GM23338 (cell line): ENCODE results near the gene TRMT6. TPM values are rescaled to one million over a fixed set of nuclear protein-coding genes. Genes with fewer than 3 reads are reported as not detected.

Experiments
- ATAC-seq: fragments of 200-7000 bp; cut with Tn5 transposase; 3 replicates; pipeline ENCODE4 v1.9.1; 2020
- DNase-seq: peaks from one replicate; pipeline ENCODE4 v3.0.0-alpha.2; 2015; ENCODE audit warnings: low spot score
- H2AFZ ChIP-seq: fragments of 200-600 bp; sonication (generic); 2 replicates; pipeline ENCODE4 v1.8.0; 2016; ENCODE audit warnings: antibody characterized with exemption, mild to moderate bottlenecking, moderate library complexity
- H3F3A ChIP-seq: fragments of 200-600 bp; sonication (generic); replicated peaks from 2 replicates; pipeline ENCODE4 v1.8.0; 2017; ENCODE audit warnings: antibody characterized with exemption, mixed run types, low read depth
- H3K27ac ChIP-seq: fragments of 200-600 bp; sonication (generic); 2 replicates; pipeline ENCODE4 v1.6.1; 2016; ENCODE audit warnings: low read depth
- H3K27me3 ChIP-seq: fragments of 200-600 bp; sonication (generic); 2 replicates; pipeline ENCODE4 v1.8.0; 2016; ENCODE audit warnings: mild to moderate bottlenecking, mixed run types, moderate library complexity; ENCODE audit not compliant: insufficient read depth
- H3K36me3 ChIP-seq: fragments of 200-600 bp; sonication (generic); 2 replicates; pipeline ENCODE4 v1.8.0; 2016; ENCODE audit warnings: mild to moderate bottlenecking; ENCODE audit not compliant: insufficient read depth
- H3K4me1 ChIP-seq: fragments of 200-600 bp; sonication (generic); 2 replicates; pipeline ENCODE4 v1.8.0; 2016; ENCODE audit warnings: mild to moderate bottlenecking, moderate library complexity; ENCODE audit not compliant: insufficient read depth
- H3K4me2 ChIP-seq: fragments of 200-600 bp; sonication (generic); 2 replicates; pipeline ENCODE4 v1.7.1; 2017; ENCODE audit warnings: mixed run types
- H3K4me3 ChIP-seq: fragments of 200-600 bp; sonication (generic); 2 replicates; pipeline ENCODE4 v1.6.1; 2016; ENCODE audit warnings: mixed run types
- H3K79me2 ChIP-seq: fragments of 200-600 bp; sonication (generic); replicated peaks from 2 replicates; pipeline ENCODE4 v1.8.0; 2017; ENCODE audit warnings: mild to moderate bottlenecking; ENCODE audit not compliant: insufficient read depth
- H3K9me2 ChIP-seq: fragments of 200-600 bp; sonication (generic); 2 replicates; pipeline ENCODE4 v1.8.0; 2017; ENCODE audit not compliant: insufficient read depth
- H4K20me1 ChIP-seq: fragments of 200-600 bp; sonication (generic); replicated peaks from 2 replicates; pipeline ENCODE4 v1.8.0; 2017; ENCODE audit warnings: mild to moderate bottlenecking; ENCODE audit not compliant: insufficient read depth
- H3K27ac Mint-ChIP-seq: 2 replicates; pipeline ENCODE4 v1.8.0; 2020; ENCODE audit warnings: inconsistent platforms, mild to moderate bottlenecking, moderate library complexity, mixed read lengths
- H3K27me3 Mint-ChIP-seq: 3 replicates; pipeline ENCODE4 v1.8.0; 2022; ENCODE audit warnings: low read depth, mild to moderate bottlenecking, moderate library complexity, mixed read lengths, inconsistent platforms; ENCODE audit not compliant: insufficient read depth, poor library complexity
- H3K36me3 Mint-ChIP-seq: 3 replicates; pipeline ENCODE4 v1.8.0; 2021; ENCODE audit warnings: low read depth, mild to moderate bottlenecking, inconsistent platforms, moderate library complexity, mixed read lengths
- H3K4me1 Mint-ChIP-seq: 3 replicates; pipeline ENCODE4 v1.8.0; 2020; ENCODE audit warnings: mild to moderate bottlenecking, inconsistent platforms, mixed read lengths
- H3K4me3 Mint-ChIP-seq: 3 replicates; pipeline ENCODE4 v1.8.0; 2021; ENCODE audit warnings: moderate library complexity, mild to moderate bottlenecking, inconsistent platforms, mixed read lengths
- H3K9me3 Mint-ChIP-seq: 3 replicates; pipeline ENCODE4 v1.8.0; 2020; ENCODE audit warnings: moderate library complexity, mild to moderate bottlenecking, inconsistent platforms, mixed read lengths
- CREB1 ChIP-seq: fragments of 250-450 bp; sonication (Bioruptor Pico); IDR thresholded peaks from 2 replicates; pipeline ENCODE4 v1.5.0; 2020; ENCODE audit warnings: low read depth, mild to moderate bottlenecking, moderate library complexity
- ETS1 ChIP-seq: IDR thresholded peaks from 2 replicates; pipeline ENCODE4 v1.6.1; 2016; ENCODE audit warnings: antibody characterized with exemption
- EZH2 ChIP-seq: fragments of 200-600 bp; sonication (generic); IDR thresholded peaks from one replicate; pipeline ENCODE4 v1.8.0; 2017; ENCODE audit warnings: antibody characterized with exemption, mild to moderate bottlenecking, low read depth; ENCODE audit not compliant: unreplicated experiment
- EZH2phosphoT487 ChIP-seq: fragments of 200-600 bp; sonication (generic); IDR thresholded peaks from one replicate; pipeline ENCODE4 v1.8.1; 2018; ENCODE audit warnings: antibody characterized with exemption; ENCODE audit not compliant: unreplicated experiment
- JUNB ChIP-seq: IDR thresholded peaks from one replicate; pipeline ENCODE4 v1.6.1; 2016; ENCODE audit warnings: antibody characterized with exemption; ENCODE audit not compliant: unreplicated experiment
- NANOG ChIP-seq: IDR thresholded peaks from 2 replicates; pipeline ENCODE4 v1.6.1; 2016; ENCODE audit warnings: antibody characterized with exemption, borderline replicate concordance
- POLR2AphosphoS5 ChIP-seq: IDR thresholded peaks from 2 replicates; pipeline ENCODE4 v1.6.1; 2016; ENCODE audit warnings: antibody characterized with exemption, low read depth
- STAT1 ChIP-seq: IDR thresholded peaks from one replicate; pipeline ENCODE4 v1.6.1; 2016; ENCODE audit warnings: antibody characterized with exemption; ENCODE audit not compliant: unreplicated experiment
- ZNF114 ChIP-seq: fragments of 250-450 bp; sonication (Bioruptor Pico); IDR thresholded peaks from 2 replicates; pipeline ENCODE4 v1.5.0; 2020; ENCODE audit warnings: mild to moderate bottlenecking, moderate library complexity
- ZNF331 ChIP-seq: fragments of 250-450 bp; sonication (Bioruptor Pico); IDR thresholded peaks from 2 replicates; pipeline ENCODE4 v1.5.0; 2020; ENCODE audit warnings: low read depth, mild to moderate bottlenecking, moderate library complexity
- polyA plus RNA-seq: library from polyadenylated mRNA; unstranded; fragments of >200 nt; fragmentation: Nextera tagmentation; extraction: Ambion mirVana; gene quantifications from 2 replicates; pipeline ENCODE4 v1.2.1, GENCODE V29; 2016
- total RNA-seq: library from RNA; depleted of rRNA; stranded (reverse); fragments of >200 nt; shearing (Covaris generic); gene quantifications from 2 replicates; pipeline ENCODE4 v1.2.3, GENCODE V29; 2014
- TF ChIP-seq, protein P1 (sequence below): IDR thresholded peaks from one replicate; pipeline ENCODE4 v1.6.1; 2018; ENCODE audit warnings: antibody characterized with exemption; ENCODE audit not compliant: unreplicated experiment
- TF ChIP-seq, protein P2 (sequence below), 2 experiments: fragments of 200-600 bp in 1 of 2; sonication (generic) in 1 of 2; conservative IDR thresholded peaks; 2 replicates each; pipeline versions ENCODE4 v1.5.1 to v1.6.1; 2016 to 2017; ENCODE audit warnings: antibody characterized with exemption in 2 of 2, low read depth in 2 of 2, mild to moderate bottlenecking in 2 of 2, moderate library complexity in 1 of 2
- TF ChIP-seq, protein P3 (sequence below): fragments of 250-450 bp; sonication (Bioruptor Pico); IDR thresholded peaks from 2 replicates; pipeline ENCODE4 v1.5.0; 2020; ENCODE audit warnings: mild to moderate bottlenecking, moderate library complexity

TRMT6 gene
- total and polyA plus RNA-seq, 2 experiments from 2014 or later = 15.5 to 26.3 TPM

DNA sequence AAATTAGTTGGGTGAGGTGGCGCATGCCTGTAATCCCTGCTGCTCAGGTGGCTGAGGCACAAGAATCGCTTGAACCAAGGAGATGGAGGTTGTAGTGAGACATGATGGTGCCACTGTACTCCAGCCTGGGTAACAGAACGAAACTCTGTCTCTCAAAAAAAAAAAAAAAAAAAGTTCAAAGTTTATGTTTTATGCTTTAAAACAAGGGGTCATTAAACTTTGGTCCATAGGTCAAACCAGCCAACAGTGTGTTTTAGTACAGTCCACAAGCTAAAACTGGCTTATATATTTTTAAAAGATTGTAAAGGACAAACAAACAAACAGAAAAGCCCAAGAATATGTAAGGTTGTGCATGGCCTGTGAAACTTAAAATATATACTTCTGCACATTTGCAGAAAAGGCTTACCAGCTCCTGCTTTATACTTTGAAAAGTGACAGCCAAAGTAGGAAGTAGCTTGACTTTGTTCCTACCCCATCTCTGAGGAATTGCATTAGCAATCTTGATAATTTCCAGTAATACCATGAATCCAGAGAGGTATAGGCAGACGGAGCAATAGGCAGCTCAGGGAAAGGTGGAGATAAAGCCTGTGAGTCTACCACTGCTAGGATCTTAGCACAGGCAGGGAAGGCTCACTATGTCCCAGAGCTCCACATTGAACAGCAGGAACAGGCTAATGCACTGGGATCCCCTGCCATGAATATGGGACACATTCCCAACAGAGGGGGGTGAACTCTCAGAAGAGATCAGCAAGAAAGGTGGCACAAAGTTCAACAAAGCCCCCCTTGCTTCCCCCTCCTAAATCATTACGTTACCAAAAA, 30.6 kb upstream of the TRMT6 start:
- TF ChIP-seq STAT1 = no peak
- TF ChIP-seq, protein P1, sequence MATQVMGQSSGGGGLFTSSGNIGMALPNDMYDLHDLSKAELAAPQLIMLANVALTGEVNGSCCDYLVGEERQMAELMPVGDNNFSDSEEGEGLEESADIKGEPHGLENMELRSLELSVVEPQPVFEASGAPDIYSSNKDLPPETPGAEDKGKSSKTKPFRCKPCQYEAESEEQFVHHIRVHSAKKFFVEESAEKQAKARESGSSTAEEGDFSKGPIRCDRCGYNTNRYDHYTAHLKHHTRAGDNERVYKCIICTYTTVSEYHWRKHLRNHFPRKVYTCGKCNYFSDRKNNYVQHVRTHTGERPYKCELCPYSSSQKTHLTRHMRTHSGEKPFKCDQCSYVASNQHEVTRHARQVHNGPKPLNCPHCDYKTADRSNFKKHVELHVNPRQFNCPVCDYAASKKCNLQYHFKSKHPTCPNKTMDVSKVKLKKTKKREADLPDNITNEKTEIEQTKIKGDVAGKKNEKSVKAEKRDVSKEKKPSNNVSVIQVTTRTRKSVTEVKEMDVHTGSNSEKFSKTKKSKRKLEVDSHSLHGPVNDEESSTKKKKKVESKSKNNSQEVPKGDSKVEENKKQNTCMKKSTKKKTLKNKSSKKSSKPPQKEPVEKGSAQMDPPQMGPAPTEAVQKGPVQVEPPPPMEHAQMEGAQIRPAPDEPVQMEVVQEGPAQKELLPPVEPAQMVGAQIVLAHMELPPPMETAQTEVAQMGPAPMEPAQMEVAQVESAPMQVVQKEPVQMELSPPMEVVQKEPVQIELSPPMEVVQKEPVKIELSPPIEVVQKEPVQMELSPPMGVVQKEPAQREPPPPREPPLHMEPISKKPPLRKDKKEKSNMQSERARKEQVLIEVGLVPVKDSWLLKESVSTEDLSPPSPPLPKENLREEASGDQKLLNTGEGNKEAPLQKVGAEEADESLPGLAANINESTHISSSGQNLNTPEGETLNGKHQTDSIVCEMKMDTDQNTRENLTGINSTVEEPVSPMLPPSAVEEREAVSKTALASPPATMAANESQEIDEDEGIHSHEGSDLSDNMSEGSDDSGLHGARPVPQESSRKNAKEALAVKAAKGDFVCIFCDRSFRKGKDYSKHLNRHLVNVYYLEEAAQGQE = no peak
- no peak for TF ChIP-seq CREB1 (CRISPR knock-in tag)
- no peak for TF ChIP-seq EZH2
- TF ChIP-seq JUNB = no peak
- TF ChIP-seq, protein P2, sequence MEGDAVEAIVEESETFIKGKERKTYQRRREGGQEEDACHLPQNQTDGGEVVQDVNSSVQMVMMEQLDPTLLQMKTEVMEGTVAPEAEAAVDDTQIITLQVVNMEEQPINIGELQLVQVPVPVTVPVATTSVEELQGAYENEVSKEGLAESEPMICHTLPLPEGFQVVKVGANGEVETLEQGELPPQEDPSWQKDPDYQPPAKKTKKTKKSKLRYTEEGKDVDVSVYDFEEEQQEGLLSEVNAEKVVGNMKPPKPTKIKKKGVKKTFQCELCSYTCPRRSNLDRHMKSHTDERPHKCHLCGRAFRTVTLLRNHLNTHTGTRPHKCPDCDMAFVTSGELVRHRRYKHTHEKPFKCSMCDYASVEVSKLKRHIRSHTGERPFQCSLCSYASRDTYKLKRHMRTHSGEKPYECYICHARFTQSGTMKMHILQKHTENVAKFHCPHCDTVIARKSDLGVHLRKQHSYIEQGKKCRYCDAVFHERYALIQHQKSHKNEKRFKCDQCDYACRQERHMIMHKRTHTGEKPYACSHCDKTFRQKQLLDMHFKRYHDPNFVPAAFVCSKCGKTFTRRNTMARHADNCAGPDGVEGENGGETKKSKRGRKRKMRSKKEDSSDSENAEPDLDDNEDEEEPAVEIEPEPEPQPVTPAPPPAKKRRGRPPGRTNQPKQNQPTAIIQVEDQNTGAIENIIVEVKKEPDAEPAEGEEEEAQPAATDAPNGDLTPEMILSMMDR (conservative IDR thresholded peaks at IDR 0.05; ENCODE audit: low read depth in 2 of 2) = no peak
- TF ChIP-seq ZNF331 = no peak
- no peak for TF ChIP-seq EZH2phosphoT487
- no peak for TF ChIP-seq NANOG
- no peak for TF ChIP-seq POLR2AphosphoS5
- TF ChIP-seq, protein P3, sequence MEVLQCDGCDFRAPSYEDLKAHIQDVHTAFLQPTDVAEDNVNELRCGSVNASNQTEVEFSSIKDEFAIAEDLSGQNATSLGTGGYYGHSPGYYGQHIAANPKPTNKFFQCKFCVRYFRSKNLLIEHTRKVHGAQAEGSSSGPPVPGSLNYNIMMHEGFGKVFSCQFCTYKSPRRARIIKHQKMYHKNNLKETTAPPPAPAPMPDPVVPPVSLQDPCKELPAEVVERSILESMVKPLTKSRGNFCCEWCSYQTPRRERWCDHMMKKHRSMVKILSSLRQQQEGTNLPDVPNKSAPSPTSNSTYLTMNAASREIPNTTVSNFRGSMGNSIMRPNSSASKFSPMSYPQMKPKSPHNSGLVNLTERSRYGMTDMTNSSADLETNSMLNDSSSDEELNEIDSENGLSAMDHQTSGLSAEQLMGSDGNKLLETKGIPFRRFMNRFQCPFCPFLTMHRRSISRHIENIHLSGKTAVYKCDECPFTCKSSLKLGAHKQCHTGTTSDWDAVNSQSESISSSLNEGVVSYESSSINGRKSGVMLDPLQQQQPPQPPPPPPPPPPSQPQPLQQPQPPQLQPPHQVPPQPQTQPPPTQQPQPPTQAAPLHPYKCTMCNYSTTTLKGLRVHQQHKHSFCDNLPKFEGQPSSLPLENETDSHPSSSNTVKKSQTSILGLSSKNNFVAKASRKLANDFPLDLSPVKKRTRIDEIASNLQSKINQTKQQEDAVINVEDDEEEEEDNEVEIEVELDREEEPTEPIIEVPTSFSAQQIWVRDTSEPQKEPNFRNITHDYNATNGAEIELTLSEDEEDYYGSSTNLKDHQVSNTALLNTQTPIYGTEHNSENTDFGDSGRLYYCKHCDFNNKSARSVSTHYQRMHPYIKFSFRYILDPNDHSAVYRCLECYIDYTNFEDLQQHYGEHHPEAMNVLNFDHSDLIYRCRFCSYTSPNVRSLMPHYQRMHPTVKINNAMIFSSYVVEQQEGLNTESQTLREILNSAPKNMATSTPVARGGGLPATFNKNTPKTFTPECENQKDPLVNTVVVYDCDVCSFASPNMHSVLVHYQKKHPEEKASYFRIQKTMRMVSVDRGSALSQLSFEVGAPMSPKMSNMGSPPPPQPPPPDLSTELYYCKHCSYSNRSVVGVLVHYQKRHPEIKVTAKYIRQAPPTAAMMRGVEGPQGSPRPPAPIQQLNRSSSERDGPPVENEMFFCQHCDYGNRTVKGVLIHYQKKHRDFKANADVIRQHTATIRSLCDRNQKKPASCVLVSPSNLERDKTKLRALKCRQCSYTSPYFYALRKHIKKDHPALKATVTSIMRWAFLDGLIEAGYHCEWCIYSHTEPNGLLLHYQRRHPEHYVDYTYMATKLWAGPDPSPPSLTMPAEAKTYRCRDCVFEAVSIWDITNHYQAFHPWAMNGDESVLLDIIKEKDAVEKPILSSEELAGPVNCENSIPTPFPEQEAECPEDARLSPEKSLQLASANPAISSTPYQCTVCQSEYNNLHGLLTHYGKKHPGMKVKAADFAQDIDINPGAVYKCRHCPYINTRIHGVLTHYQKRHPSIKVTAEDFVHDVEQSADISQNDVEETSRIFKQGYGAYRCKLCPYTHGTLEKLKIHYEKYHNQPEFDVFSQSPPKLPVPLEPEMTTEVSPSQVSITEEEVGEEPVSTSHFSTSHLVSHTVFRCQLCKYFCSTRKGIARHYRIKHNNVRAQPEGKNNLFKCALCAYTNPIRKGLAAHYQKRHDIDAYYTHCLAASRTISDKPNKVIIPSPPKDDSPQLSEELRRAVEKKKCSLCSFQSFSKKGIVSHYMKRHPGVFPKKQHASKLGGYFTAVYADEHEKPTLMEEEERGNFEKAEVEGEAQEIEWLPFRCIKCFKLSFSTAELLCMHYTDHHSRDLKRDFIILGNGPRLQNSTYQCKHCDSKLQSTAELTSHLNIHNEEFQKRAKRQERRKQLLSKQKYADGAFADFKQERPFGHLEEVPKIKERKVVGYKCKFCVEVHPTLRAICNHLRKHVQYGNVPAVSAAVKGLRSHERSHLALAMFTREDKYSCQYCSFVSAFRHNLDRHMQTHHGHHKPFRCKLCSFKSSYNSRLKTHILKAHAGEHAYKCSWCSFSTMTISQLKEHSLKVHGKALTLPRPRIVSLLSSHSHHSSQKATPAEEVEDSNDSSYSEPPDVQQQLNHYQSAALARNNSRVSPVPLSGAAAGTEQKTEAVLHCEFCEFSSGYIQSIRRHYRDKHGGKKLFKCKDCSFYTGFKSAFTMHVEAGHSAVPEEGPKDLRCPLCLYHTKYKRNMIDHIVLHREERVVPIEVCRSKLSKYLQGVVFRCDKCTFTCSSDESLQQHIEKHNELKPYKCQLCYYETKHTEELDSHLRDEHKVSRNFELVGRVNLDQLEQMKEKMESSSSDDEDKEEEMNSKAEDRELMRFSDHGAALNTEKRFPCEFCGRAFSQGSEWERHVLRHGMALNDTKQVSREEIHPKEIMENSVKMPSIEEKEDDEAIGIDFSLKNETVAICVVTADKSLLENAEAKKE (CRISPR knock-in tag) = no peak
- TF ChIP-seq ETS1 = no peak
- TF ChIP-seq ZNF114 (CRISPR knock-in tag) = no peak
- peaks cover 43% of the 10 kb centered on the region for H3K36me3 Mint-ChIP-seq
- no peak for ATAC-seq

More for the DNA sequence above, 30.6 kb upstream of the TRMT6 start:
- no peaks in the 10 kb centered on the region for H3K4me1 Mint-ChIP-seq
- Histone ChIP-seq H3K4me2 (no peak overlapping the region), H3F3A (no peaks in the 10 kb centered on the region), H3K36me3 (peaks cover 35% of the 10 kb centered on the region), H2AFZ (no peak overlapping the region), H3K9me2 (no peaks in the 10 kb centered on the region), H3K27me3 (no peaks in the 10 kb centered on the region), H3K79me2 (no peaks in the 10 kb centered on the region), H3K4me1 (no peaks in the 10 kb centered on the region), H3K4me3 (no peak overlapping the region), H3K27ac (no peak overlapping the region), H4K20me1 (peaks cover 23% of the 10 kb centered on the region)
- H3K4me3 Mint-ChIP-seq = no peak overlapping the region
- no peak for DNase-seq
- no peaks in the 10 kb centered on the region for H3K9me3 Mint-ChIP-seq
- no peak overlapping the region for H3K27ac Mint-ChIP-seq
- H3K27me3 Mint-ChIP-seq = no peaks in the 10 kb centered on the region
